Measurements from ENCODE around the gene PHF13.
"Not testable (repeated sequence)": the region's sequence is repeated elsewhere in the genome, so short reads cannot be mapped to it uniquely, and the experiment has no call there.

PHF13 gene

DNA sequence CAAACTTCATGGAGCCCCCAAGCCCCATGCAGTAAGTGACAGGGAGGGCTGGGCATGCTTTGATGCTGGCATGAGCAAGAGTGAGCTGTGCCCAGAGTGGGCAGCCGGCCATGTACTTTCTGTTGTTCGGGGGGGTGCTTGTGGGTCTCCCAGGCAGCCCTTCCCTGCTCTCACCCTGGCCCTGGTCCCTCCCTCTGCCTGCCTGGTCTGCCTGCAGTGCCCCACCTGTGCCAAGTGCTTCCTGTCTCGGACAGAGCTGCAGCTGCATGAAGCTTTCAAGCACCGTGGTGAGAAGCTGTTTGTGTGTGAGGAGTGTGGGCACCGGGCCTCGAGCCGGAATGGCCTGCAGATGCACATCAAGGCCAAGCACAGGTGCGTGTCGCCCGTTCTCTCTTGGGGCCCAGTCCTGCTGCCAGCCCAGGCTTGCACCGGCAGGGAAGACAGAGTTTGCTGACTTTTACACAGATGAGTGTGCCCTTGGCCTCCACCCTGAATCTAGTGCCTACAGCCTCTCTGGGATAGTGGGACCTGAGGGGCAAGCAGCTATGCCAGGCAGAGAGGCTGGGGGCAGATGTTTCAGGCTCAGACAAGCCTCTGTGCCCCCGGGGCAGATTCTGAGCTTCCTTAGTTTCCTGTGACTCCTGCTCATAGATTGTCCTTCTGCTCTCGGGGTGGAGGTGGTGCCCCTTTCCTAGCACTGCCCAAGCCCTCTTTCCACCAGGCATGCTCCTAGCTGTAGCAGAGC lies 26.1 kb upstream of the PHF13 start:
- no peak for DNase-seq

DNA sequence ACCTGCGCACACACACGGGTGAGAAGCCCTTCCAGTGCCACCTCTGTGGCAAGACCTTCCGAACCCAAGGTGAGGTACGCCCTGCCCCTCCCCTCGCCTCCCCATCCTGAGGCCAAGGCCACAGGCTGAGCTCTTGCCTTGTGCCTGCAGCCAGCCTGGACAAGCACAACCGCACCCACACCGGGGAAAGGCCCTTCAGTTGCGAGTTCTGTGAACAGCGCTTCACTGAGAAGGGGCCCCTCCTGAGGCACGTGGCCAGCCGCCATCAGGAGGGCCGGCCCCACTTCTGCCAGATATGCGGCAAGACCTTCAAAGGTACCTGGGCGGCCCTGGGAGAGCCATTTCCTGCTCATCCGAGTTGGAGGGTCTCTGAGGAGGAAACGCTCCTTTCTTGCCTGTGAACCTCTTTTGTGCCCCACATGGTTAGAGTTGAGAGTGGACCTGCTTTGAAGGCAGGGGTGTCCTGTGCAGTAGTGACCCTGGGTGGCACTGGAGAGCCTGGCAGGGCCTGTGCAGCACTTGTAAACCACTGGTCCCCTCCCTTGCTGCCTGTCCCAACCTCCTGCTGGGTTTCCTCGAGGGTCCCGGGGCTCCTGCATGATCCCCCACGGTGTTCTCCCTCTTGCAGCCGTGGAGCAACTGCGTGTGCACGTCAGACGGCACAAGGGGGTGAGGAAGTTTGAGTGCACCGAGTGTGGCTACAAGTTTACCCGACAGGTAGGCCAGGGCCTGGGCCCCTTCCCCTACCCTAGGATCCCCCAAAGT lies 25.2 kb upstream of the PHF13 start:
- DNase-seq = no peak

DNA sequence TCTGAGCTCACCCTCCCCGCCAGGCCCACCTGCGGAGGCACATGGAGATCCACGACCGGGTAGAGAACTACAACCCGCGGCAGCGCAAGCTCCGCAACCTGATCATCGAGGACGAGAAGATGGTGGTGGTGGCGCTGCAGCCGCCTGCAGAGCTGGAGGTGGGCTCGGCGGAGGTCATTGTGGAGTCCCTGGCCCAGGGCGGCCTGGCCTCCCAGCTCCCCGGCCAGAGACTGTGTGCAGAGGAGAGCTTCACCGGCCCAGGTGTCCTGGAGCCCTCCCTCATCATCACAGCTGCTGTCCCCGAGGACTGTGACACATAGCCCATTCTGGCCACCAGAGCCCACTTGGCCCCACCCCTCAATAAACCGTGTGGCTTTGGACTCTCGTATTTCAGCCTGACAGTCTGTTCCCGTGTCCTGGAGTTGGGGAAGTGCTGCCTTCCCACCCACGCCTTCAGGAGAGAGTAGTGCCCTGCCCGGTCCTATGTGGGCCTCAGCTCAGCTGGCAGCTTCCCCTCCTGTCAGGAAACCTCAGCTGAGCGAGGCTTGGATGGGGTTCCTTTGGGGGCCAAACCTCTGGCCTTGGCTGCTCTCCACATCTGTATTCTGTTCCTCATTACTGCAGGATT lies 24.5 kb upstream of the PHF13 start:
- DNase-seq = no peak

DNA sequence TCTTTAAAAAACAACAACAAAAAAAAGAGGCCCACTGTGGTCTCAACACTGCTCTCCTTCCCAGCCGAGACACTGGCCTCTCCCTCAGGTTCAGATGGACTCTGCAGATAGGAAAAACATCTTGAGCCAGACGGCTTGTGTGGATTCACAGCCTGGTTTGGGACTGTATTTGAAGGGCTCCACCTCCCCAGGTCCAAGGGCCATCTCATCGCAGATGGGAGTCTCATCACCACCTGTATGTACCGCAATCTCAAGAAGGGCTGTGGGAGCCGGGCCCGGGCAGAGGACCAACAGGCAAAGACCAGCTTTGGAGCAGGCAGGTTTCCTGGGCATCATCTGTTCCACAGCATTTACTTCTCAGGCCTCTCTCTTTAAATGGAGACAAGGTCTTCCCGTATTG lies 23.5 kb upstream of the PHF13 start:
- no peak for DNase-seq

DNA sequence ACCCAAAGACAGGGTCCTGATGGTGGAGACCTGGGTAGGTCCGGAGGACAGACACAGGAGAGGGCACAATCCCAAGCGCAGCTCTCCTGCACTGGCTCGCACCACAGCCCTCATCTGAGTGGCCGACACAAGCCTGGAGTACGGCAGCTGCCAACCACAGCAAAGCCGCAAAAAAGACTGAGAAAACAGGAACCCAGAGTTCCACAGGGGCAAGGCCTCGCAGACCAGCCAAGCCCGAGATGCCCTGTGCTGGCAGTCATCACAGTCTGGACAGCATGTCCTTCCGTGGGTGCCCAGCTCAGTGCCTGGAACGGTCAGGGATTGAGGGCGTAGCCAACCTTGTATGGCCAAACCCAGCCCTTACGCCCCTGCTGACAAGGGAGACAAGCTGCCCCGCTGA lies 22.3 kb upstream of the PHF13 start:
- DNase-seq = no peak

DNA sequence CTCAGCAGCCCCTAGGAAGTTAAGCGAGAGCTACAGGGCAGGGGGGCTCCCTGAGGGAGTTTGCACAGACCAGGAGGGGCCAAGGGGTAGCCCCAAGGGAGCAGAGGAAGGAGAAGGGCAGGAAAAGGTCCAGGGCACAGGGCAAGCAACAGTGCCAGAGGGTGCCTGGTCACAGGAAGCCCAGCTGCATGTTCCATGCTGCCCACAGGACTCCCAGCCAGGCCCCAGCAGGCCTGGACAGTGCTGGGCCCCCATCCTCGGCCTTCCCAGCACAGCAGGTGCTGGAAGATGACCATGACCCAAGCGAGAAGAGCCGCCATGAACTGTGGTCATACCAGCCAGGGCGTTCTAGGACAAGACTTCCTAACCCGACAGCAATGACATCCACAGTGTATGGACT lies 21.9 kb upstream of the PHF13 start:
- DNase-seq = no peak

DNA sequence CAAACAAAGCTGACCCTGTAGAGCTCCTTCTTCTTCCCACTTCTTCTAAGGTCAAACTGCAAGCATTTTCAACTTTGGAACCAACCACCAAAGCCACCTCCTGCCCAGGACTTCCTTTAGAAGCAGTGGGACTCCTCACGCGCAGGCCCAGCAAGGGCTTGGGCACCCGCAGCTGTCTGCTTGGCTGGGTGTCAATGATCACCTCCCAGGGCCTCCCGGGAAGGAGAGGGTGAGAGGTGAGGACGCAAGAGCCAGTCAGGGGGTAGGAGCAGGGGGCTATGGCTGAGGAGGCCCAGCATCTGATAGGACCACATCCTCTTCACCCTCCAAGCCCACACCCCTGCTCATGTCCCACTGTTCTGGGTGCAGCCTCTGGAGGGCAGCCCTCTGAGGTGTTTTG lies 21.1 kb upstream of the PHF13 start:
- DNase-seq = no peak

DNA sequence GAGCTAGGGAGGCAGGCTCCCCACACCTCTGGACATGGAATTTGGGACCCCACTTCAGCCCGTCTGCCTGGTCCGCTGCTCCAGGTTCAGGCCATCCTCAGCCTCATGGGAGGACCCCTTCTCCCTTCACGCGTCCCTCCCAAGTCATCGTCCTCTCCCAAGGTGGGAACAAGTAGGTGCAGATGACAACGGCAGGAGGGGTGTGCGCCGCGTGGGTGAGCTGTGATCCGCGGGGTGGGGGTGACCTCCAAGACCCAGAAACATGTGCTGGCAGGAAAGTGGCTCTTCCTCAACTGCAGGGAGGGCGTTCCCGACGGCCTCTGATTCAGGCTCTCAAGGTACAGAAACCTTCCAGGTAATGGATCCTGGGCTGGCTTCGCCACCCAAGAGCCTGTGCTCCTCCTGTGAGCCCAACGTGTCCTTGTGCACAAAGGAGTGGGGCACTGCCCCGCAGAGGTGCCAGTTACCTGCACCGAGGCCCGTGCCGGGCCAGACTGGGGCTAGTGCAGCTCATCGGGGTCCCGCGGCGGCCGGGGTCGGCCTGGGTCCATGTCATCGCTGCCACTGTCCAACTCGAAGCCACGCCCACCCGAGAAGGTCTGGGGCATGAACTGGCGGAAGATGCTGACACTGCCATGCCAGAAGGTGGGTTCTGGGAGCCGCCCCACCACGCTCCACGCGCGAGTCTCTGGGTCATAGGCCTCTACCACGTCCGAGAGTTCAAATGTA lies 20.5 kb upstream of the PHF13 start:
- DNase-seq = no peak

DNA sequence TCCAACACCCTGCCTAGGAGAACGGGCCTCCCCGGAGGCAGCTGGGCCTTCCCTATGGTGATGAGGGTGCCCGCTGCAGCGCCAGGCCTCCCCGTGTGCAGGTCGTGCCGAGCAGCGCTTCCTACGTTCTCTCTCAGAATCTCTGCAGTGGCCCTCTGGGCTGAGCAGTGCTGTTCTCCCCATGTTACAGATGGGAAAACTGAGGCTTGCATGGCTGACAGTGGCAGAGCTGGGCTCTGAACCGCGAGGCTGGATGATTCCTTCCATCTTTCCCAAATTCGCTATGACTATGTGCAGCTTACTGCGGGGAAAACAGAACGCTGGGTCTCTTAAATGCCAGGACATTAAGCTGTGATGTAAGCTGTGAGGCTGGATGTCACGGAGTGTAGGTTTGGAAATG lies 19.7 kb upstream of the PHF13 start:
- no peak for DNase-seq

DNA sequence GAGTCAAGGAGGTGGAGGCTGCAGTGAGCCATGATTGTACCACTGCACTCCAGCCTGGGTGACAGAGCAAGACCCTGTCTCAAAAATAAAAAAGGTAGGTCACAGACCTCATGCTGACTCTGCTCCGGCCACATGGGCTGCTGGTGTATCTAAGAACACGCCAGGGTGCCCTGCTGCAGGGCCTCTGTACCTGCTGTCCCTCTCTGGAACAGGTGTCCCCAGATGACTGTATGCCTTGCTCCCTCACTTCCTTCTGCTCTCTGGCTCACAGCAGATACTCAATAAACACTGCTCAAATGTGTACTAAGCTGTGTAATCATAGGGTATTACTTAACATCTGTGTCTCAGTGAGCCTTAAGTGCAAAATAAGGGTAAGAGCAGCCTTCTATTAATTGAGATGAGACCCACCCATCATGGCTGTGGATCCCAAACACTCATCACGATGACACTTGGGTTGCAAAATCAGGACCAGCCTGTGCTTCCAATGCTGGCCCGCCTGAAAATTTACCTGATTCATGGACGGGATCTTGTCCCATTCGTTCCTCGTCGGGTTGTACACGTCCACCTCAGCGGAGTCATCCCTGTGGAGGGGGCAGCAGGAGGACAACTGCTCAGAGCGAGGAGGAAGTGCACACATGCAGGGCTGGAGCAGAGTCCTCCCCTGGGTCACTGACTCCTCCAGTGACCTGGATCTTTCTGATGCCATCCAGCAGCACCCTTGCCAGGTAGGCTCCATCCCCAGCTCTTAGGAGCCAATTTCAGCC lies 18.4 kb upstream of the PHF13 start:
- no peak for DNase-seq

DNA sequence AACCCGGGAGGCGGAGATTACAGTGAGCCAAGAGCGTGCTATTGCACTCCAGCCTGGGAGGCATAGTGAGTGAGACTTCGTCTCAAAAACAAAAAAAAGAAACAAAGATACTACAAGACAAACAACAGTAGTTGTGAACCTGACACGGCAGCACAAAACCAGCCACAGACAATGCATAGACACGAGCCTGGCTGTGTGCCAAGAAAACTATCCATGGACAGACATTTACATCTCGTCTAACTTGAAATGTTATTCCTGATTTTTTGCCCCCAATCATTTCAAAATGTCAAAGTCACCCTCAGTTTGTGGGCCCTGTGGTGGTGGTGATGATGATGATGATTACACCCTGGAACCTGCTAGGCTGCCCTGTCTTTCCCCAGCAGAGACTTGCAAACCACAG lies 17.2 kb upstream of the PHF13 start:
- DNase-seq = no peak

DNA sequence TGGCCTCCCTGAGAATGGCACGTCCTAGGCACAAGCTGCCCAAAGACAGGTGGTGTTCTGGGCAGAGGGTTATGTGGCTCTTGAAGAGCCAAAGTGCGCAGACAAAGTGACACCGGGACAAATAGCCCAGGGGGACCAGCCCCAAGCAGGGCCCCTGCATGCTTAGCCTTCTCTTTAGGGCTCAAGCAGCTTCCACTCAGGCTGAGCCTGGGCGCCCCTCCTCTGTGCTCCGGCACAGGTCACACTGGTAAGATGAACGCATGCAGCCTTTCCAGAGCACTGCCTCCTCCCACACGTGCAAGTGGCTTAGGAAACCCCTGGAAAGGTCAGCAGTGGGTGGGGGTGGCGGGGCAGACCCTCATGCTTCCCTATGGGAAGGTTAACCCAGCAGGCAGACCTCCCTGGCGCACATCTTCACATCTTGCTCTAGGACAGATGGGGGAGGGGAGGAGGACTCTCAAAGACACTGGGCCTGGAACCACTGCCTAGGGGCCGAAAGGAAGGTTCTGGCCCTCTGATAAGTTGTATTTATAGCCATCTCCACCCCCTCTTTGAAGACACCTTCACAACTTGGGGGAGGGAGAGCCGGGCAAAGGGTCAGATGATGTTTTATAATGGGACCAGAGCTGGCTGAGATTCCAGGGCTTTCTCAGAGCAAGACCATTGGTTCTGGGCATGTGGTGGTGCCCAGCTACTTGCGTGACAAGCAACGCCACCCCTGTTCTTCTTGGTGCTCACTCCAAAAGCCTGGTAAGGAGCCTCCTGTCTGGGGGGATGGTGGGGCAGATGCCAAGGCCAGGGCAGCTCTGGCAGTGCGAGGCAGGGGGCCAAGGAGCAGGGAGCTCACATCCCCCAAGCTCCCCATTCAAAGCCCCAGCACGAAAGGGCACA lies 16.4 kb upstream of the PHF13 start:
- no peak for DNase-seq

DNA sequence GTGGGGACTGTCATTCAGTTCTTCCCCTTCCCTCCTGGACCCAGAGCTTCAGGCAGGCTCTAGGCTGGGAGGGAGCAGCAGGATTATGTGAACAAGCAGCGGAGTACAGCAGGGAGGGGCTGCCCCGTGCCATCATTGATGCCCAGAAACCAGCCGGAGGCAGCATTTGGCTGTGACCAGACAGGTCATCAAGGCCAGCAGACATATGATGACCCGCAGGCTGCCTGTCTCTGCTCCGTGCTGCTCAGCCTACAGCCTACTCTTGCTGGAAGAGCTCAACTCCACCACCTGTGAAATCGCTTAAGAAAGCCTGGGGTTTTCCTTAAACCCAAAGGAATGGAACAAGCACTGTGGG lies 15.8 kb upstream of the PHF13 start:
- no peak for DNase-seq

DNA sequence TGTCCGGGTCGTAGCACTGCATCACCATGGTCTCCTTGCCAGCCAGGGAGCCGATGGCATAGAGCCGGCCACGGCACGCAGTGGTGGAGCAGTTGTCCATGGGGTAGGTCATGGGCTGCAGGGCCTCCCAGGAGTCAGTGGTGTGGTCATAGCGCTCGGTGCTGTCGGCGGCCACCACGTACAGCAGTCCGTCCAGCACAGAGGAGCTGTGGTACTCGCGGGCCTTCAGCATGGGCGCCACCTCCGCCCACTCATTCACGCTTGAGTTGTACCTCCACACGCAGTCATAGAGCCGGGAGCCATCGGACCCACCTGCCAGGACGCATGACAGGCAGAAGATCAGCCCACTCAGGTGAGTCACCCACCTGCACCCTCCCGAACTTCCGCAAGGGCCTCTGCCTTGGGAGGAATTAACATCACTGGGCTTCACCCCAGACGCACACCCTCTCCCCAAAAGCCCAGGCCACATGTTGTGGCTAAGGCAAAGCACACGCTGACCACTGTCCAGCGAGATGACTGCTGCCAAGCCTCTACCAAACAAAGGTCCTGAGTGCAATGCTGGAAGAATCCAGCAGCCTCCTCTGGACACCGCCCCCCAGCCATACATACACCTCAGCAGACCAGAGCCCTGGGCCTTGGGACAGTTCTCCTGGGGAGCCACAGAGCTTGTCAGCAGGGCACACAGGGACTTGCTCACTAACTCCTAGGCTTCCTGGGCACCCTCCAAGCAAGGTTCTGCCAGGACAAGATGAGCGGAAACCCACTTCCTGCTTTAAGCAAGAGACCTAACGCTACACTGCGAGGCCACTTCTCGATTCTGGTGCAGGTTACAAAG lies 14.2 kb upstream of the PHF13 start:
- peak in 5 of 6 experiments; percentile 12 to 67 (median 54) for DNase-seq

DNA sequence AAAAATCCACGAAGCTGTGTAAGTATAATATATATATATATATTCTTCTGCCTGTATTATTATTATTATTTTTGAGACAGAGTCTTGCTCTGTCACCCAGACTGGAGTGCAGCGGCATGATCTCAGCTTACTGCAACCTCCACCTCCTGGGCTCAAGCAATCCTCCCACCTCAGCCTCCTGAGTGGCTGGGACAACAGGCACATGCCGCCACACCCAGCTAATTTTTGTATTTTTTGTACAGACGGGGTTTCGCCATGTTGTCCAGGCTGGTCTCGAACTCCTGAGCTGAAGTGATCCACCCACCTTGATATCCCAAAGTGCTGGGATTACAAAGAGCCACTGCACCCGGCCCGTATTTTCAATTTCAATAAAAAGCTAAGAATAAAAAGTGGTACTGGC lies 13.5 kb upstream of the PHF13 start:
- DNase-seq = not testable (repeated sequence)

DNA sequence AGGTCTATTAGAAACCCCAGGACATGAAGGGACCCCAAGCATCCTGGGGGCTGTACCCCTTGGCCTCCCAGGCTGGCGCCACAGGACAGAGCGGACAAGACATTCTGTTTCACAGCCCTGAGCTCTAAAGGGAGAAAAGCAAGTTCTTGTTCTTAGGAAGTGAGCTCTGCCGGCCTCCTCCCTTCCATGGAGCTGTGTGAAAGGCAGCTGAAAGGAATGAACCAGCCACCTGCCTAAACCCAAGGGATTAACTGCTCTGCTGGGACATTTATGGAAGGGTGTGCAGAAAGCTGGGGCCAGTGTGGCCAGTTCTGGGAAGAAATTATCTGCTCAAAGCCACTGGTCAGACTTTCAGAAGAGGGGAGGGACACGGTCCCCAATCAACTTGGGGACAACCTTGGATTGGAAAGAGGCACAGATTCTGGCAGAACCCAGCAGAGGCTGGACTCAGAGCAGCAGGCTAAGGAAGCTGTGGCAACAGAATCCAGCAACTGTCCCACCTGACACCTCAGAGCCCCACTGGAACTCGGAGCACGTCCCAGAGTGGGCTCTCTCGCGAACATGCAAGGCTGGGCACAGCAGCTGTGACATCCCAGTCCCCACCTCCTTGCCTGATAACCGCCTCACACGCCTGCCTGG lies 13.0 kb upstream of the PHF13 start:
- no peak for DNase-seq

DNA sequence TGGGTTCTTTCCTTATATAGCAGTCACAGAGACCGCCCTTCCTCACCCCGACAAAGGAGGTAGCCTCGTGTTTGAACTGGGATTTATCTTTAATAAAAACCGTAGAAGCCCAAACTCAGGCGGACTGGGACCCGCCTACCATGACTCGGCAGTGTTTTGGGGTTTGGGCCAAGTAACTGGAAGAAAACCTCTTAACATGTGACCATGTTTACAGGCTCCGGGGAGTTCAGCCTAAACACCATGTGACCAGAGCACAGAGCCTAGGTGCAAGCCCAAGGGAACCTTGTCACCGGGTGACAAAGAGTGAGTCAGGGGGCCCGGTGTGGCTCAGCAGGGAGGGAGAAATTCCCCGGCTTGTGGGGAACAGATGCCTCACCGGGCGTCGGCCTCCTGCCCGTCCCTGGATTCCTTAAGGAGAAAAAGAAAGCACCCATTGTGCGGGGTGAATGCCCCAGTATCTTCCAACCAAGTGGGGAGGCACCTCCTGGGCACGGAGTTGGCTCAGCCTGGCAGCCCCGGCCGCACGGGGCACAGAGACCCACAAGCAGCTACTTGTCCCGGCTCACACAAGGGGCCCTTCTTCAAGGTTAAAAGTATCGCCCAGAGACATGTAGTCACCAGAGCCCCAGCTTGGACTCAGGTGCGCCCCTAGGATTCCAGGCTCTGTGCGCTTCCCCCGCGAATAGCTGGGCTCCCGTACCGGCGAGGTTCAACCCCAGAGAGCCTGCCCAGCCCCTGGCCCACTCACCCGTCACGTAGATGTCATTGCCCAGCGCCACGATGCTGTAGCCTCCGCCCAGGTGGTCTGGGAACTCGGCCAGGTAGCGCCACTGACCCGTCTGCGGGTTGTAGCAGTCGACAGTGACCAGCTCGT lies 12.2 kb upstream of the PHF13 start:
- DNase-seq = peak; percentile 22 to 62 (median 52)

DNA sequence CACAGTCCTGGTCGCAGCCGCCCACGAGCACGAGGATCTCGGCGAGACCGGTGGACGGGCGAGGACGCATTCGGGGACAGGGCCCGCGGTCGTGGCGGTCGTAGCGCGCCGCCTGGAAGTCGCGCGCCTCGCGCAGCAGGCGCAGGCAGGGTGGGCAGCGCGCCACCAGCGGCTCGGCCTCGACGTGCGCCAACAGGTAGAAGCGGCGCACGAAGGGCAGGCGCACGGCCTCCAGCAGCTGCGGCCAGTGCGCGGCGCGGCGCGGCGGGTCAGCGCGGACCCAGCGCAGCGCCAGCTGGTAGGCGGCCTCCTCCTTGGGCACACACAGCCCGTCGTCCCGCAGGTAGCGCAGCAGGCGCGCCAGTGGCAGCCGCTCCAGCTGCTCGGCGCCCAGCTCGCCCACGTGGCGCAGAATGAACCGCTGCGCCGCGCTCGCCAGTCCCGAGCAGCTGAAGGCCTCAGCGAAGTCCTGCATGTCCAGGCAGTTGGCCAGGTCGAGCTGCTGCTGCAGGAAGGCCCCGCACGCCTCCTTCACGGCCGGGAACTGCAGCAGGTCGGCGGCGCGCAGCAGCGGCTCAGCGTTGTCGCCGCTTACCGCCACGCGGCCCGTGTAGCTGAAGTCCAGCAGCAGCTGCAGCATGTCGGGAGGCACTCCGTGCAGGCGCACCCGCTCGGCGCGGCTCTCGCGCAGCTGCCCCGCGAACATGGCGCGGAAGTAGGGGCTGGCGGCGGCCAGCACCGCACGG lies 11.4 kb upstream of the PHF13 start:
- peak in 3 of 6 experiments; percentile 29 to 38 (median 32) for DNase-seq

All from stimulated activated naive CD4-positive, alpha-beta T cell (primary cell).